ENCODE measurements around the gene METTL21C.

METTL21C gene

GRCh38 chr13:102670130-102670529, 24.7 kb downstream of the METTL21C start:
- Histone ChIP-seq H3K4me1 (ENCODE audit: insufficient read depth, low read length, poor library complexity, severe bottlenecking) (no peaks in the 10 kb centered on the region), H4K20me1 (ENCODE audit: insufficient read depth, low read length, poor library complexity, severe bottlenecking) (no peaks in the 10 kb centered on the region), H3K4me2 (ENCODE audit: low read depth, low read length, poor library complexity, severe bottlenecking) (no peak overlapping the region), H3K36me3 (ENCODE audit: insufficient read depth, low read length) (peaks cover 86% of the 10 kb centered on the region), H3K9ac (ENCODE audit: low read depth, low read length, poor library complexity, severe bottlenecking) (no peak overlapping the region), H3K79me2 (ENCODE audit: insufficient read depth, low read length) (no peaks in the 10 kb centered on the region), H3K4me3 (ENCODE audit: low read length, poor library complexity, severe bottlenecking) (no peak overlapping the region), H3F3A (ENCODE audit: low read depth) (no peaks in the 10 kb centered on the region), H2AFZ (ENCODE audit: low read length) (no peak overlapping the region), H3K9me2 (replicated peaks; ENCODE audit: low read depth, low read length) (no peaks in the 10 kb centered on the region), H3K9me3 (ENCODE audit: insufficient read depth, low read depth, low read length) (peaks cover 13% of the 10 kb centered on the region; the same call in 1 of the 2 replicates), H3K27me3 (ENCODE audit: insufficient read depth, low read length, poor library complexity, severe bottlenecking) (no peaks in the 10 kb centered on the region)
- TF ChIP-seq CTCF (conservative IDR thresholded peaks at IDR 0.05; ENCODE audit: low read length) (no peak), EZH2phosphoT487 (IDR thresholded peaks at IDR 0.05; ENCODE audit: borderline replicate concordance) (no peak)

- Histone ChIP-seq H3K4me1 (ENCODE audit: insufficient read depth, low read length, poor library complexity, severe bottlenecking) (no peaks in the 10 kb centered on the region), H3K9ac (ENCODE audit: low read depth, low read length, poor library complexity, severe bottlenecking) (no peak overlapping the region), H3K27me3 (ENCODE audit: insufficient read depth, low read length, poor library complexity, severe bottlenecking) (no peaks in the 10 kb centered on the region), H3K9me3 (ENCODE audit: insufficient read depth, low read depth, low read length) (peaks cover 13% of the 10 kb centered on the region; the same call in 1 of the 2 replicates), H2AFZ (ENCODE audit: low read length) (no peak overlapping the region), H3K4me3 (ENCODE audit: low read length, poor library complexity, severe bottlenecking) (no peak overlapping the region), H3K79me2 (ENCODE audit: insufficient read depth, low read length) (no peaks in the 10 kb centered on the region), H4K20me1 (ENCODE audit: insufficient read depth, low read length, poor library complexity, severe bottlenecking) (no peaks in the 10 kb centered on the region), H3K4me2 (ENCODE audit: low read depth, low read length, poor library complexity, severe bottlenecking) (no peak overlapping the region), H3F3A (ENCODE audit: low read depth) (no peaks in the 10 kb centered on the region), H3K9me2 (replicated peaks; ENCODE audit: low read depth, low read length) (no peaks in the 10 kb centered on the region), H3K36me3 (ENCODE audit: insufficient read depth, low read length) (peaks cover 77% of the 10 kb centered on the region)
- TF ChIP-seq CTCF (conservative IDR thresholded peaks at IDR 0.05; ENCODE audit: low read length), result no peak
- TF ChIP-seq EZH2phosphoT487 (IDR thresholded peaks at IDR 0.05; ENCODE audit: borderline replicate concordance), result no peak
Observed at GRCh38 chr13:102667911-102668310, 26.9 kb downstream of the METTL21C start.

- no peaks in the 10 kb centered on the region for H3K79me2 ChIP-seq (ENCODE audit: insufficient read depth, low read length)
- no peaks in the 10 kb centered on the region for H3F3A ChIP-seq (ENCODE audit: low read depth)
- H2AFZ ChIP-seq (ENCODE audit: low read length), result no peak overlapping the region
- peaks cover 13% of the 10 kb centered on the region; the same call in 1 of the 2 replicates for H3K9me3 ChIP-seq (ENCODE audit: insufficient read depth, low read depth, low read length)
- H3K9me2 ChIP-seq (replicated peaks; ENCODE audit: low read depth, low read length), result no peaks in the 10 kb centered on the region
- no peaks in the 10 kb centered on the region for H3K4me1 ChIP-seq (ENCODE audit: insufficient read depth, low read length, poor library complexity, severe bottlenecking)
- H4K20me1 ChIP-seq (ENCODE audit: insufficient read depth, low read length, poor library complexity, severe bottlenecking), result no peaks in the 10 kb centered on the region
- H3K4me2 ChIP-seq (ENCODE audit: low read depth, low read length, poor library complexity, severe bottlenecking), result no peak overlapping the region
- no peaks in the 10 kb centered on the region for H3K27me3 ChIP-seq (ENCODE audit: insufficient read depth, low read length, poor library complexity, severe bottlenecking)
- no peak overlapping the region for H3K9ac ChIP-seq (ENCODE audit: low read depth, low read length, poor library complexity, severe bottlenecking)
- peaks cover 73% of the 10 kb centered on the region for H3K36me3 ChIP-seq (ENCODE audit: insufficient read depth, low read length)
- TF ChIP-seq EZH2phosphoT487 (IDR thresholded peaks at IDR 0.05; ENCODE audit: borderline replicate concordance), result no peak
- no peak for TF ChIP-seq CTCF (conservative IDR thresholded peaks at IDR 0.05; ENCODE audit: low read length)
- no peak overlapping the region for H3K4me3 ChIP-seq (ENCODE audit: low read length, poor library complexity, severe bottlenecking)
Observed at GRCh38 chr13:102667023-102667422, 27.8 kb downstream of the METTL21C start.
